Measurements from ENCODE around the gene NTN4. TPM values are rescaled to one million over a fixed set of nuclear protein-coding genes. Genes with fewer than 3 reads are reported as not detected.

NTN4 gene
- total RNA-seq, 1 experiment from 2014 or later, result 0.17 TPM

GRCh38 chr12:95720146-95720545 lies 70.4 kb downstream of the NTN4 start:
- Histone ChIP-seq H3K79me2 (ENCODE audit: insufficient read depth, low read length) (no peaks in the 10 kb centered on the region), H3K56ac (ENCODE audit: insufficient read length, low read depth, low read length) (no peak overlapping the region), H4K91ac (ENCODE audit: insufficient read length, low read depth, low read length) (no peak overlapping the region), H3K79me1 (ENCODE audit: insufficient read depth, low read depth, low read length, poor library complexity, severe bottlenecking) (no peaks in the 10 kb centered on the region), H2AK5ac (ENCODE audit: insufficient read length, low read length) (no peak overlapping the region), H2BK12ac (ENCODE audit: insufficient read length, low read depth, low read length) (no peak overlapping the region), H4K8ac (replicated peaks; ENCODE audit: insufficient read length, low read depth, low read length) (no peak overlapping the region), H2BK20ac (ENCODE audit: low read depth, low read length, poor library complexity, severe bottlenecking) (no peak overlapping the region), H2AFZ (ENCODE audit: low read length) (no peak overlapping the region), H3K27ac (ENCODE audit: insufficient read length, low read depth, low read length) (no peak overlapping the region), H4K5ac (ENCODE audit: insufficient read length, low read depth, low read length) (no peak overlapping the region), H2BK120ac (ENCODE audit: low read depth, low read length, poor library complexity, severe bottlenecking) (no peak overlapping the region), H3K18ac (ENCODE audit: insufficient read length, low read depth, low read length) (no peak overlapping the region), H3K23ac (ENCODE audit: insufficient read length, low read depth, low read length) (no peak overlapping the region), H3K9me3 (ENCODE audit: control insufficient read depth, low read depth, low read length) (no peaks in the 10 kb centered on the region), H3K4ac (ENCODE audit: low read depth, low read length) (no peak overlapping the region), H3K27me3 (ENCODE audit: insufficient read depth, low read length) (no peaks in the 10 kb centered on the region), H2BK15ac (ENCODE audit: low read depth, low read length) (no peak overlapping the region), H3K14ac (ENCODE audit: insufficient read depth, low read length) (no peak overlapping the region), H3K9ac (ENCODE audit: extremely low read depth, insufficient read length, low read length) (no peak overlapping the region), H3K4me2 (ENCODE audit: insufficient read depth, insufficient read length, low read length) (no peak overlapping the region), H3T11ph (ENCODE audit: low read length) (no peak overlapping the region), H3K23me2 (ENCODE audit: insufficient read length, low read depth, low read length, poor library complexity, severe bottlenecking) (no peaks in the 10 kb centered on the region), H3K4me1 (ENCODE audit: insufficient read depth, low read length) (0 out of 2 replicates have a peak, but pooled peaks cover 1% of the 10 kb centered on the region), H4K20me1 (ENCODE audit: control insufficient read depth, insufficient read depth, insufficient read length) (no peaks in the 10 kb centered on the region), H2BK5ac (ENCODE audit: insufficient read length, low read length) (no peak overlapping the region)
- H3K27me3 Mint-ChIP-seq (ENCODE audit: low read depth), result no peaks in the 10 kb centered on the region
- no CpG with 5 or more reads among the region's 4 CpGs for WGBS (ENCODE audit: extremely low coverage, insufficient read length, low lambda C conversion rate)
- no peaks in the 10 kb centered on the region for H3K36me3 Mint-ChIP-seq (ENCODE audit: insufficient read depth in 1 of 3, low read depth in 3 of 3)
- no peak overlapping the region for H3K27ac Mint-ChIP-seq
- peaks cover 11 to 18% of the 10 kb centered on the region in 2 experiments for H3K4me1 Mint-ChIP-seq
- no peaks in the 10 kb centered on the region for H3K9me3 Mint-ChIP-seq
- no peak overlapping the region for H3K4me3 Mint-ChIP-seq
- TF ChIP-seq CTCF (conservative IDR thresholded peaks at IDR 0.05), result no peak
- no peak for DNase-seq
